GM12801 (cell line): Measurements from ENCODE around the gene ADAMTS13.

Experiments used
- TF ChIP-seq, protein P1 (sequence below): IDR thresholded peaks from one replicate; pipeline ENCODE4 v1.5.1; 2011; ENCODE audit warnings: control low read depth; ENCODE audit not compliant: insufficient read length; ENCODE audit errors: extremely low read depth

Gene ADAMTS13

GRCh38 chr9:133379153-133380086, 42.7 kb upstream of the ADAMTS13 start:
- TF ChIP-seq, protein P1, sequence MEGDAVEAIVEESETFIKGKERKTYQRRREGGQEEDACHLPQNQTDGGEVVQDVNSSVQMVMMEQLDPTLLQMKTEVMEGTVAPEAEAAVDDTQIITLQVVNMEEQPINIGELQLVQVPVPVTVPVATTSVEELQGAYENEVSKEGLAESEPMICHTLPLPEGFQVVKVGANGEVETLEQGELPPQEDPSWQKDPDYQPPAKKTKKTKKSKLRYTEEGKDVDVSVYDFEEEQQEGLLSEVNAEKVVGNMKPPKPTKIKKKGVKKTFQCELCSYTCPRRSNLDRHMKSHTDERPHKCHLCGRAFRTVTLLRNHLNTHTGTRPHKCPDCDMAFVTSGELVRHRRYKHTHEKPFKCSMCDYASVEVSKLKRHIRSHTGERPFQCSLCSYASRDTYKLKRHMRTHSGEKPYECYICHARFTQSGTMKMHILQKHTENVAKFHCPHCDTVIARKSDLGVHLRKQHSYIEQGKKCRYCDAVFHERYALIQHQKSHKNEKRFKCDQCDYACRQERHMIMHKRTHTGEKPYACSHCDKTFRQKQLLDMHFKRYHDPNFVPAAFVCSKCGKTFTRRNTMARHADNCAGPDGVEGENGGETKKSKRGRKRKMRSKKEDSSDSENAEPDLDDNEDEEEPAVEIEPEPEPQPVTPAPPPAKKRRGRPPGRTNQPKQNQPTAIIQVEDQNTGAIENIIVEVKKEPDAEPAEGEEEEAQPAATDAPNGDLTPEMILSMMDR: no peak

DNA sequence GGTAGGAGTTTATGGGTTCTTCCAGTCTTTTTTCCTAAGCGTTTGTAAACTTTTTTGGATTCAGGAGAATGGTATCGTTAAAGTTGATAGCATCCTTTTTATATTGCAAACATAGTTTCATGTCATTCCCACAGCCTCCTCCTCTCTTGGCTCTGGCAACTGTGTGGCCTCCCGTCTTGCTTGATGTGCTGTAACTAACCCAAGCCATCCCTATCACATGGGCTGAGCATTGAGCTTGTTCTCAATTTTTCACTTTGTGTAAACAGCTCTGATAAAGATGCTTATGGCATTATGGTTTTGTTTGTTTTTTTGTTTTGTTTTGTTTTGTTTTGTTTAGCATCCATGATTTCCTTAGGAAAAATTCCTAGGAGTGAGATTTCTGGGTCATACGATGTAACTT, 41.4 kb upstream of the ADAMTS13 start:
- TF ChIP-seq, protein P1: no peak

DNA sequence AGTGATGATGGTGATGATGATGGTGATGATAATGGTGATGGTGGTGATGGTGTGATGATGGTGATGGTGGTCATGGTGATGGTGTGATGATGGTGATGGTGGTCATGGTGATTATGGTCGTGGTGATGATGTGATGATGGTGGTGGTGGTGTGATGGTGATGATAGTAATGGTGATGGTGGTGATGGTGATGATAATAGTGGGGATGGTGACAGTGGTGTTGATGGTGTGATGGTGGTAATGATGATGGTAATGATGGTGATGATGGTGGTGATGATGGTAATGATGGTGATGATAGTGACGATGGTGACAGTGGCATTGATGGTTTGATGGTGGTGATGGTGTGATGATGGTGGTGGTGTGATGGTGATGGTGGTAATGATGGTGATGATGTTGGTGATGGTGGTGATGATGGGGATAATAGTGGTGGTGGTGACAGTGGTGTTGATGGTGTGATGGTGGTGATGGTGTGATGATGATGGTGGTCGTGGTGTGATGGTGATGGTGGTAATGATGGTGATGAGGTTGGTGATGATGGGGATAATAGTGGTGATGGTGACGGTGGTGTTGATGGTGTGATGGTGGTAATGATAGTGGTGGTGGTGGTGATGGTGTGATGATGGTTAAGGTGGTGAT, 39.5 kb upstream of the ADAMTS13 start:
- TF ChIP-seq, protein P1: no peak

- TF ChIP-seq, protein P1: no peak
Measured at GRCh38 chr9:133383438-133383837, 38.7 kb upstream of the ADAMTS13 start.

GRCh38 chr9:133384736-133385321, 37.3 kb upstream of the ADAMTS13 start:
- TF ChIP-seq, protein P1: no peak

- TF ChIP-seq, protein P1: no peak
Measured at GRCh38 chr9:133385452-133385851, 36.7 kb upstream of the ADAMTS13 start.

DNA sequence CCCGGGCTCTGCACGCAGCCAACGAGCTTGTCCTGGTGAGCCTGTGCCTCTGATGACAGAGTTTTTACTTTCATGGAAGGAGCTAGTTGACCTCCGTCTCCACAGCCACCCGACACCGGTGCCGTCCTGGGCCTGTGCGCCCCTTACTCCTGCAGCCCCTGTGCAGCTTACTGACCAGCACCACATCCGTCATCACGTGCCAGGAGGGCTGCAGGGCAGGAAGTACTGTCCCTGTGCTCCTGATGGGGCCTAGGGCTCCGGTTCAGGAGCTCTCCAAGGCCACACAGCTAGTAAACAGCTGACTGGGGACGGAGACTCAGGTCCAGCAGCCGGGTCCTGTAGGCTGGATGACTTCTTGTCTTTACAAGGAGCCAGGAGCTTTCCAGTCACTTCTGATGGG, 35.8 kb upstream of the ADAMTS13 start:
- TF ChIP-seq, protein P1: no peak
